ENCODE data around the gene TMEM184B.
"Not testable (repeated sequence)": the region's sequence is repeated elsewhere in the genome, so short reads cannot be mapped to it uniquely, and the experiment has no call there.

Gene TMEM184B

DNA sequence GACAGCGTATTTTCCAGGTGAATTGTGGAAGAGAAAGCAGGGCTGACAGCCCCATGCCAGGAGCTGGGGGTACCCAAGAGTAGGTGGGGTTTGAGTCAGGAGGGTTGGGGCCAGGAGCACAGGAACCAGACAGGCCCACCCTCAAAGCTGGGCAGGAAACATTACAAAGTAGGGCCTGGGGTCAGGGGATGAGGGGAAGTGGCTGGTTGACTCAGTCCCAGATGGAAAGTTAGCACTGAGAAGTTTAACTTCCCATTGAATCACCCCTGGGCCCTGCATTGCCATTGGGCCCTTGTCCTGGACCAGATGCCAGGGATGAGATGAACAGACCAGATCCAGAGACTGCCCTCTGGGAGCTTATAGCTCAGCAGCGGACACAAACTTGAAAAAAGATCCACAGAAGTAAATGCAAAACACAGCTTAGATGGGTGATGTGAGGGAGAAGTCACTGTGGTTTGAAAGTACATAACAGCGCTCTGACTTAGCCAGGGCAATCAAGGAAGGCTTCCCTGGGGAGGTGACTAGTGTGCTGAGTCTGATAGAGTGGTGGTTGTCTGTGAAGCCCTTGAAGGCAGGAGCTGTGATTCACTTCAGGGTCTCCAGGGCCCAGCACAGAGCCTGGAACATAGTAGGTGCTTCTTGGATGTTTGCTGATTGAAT, 68.8 kb downstream of the TMEM184B start:
- DNase-seq (ENCODE audit: low read depth) = peak; percentile 72

DNA sequence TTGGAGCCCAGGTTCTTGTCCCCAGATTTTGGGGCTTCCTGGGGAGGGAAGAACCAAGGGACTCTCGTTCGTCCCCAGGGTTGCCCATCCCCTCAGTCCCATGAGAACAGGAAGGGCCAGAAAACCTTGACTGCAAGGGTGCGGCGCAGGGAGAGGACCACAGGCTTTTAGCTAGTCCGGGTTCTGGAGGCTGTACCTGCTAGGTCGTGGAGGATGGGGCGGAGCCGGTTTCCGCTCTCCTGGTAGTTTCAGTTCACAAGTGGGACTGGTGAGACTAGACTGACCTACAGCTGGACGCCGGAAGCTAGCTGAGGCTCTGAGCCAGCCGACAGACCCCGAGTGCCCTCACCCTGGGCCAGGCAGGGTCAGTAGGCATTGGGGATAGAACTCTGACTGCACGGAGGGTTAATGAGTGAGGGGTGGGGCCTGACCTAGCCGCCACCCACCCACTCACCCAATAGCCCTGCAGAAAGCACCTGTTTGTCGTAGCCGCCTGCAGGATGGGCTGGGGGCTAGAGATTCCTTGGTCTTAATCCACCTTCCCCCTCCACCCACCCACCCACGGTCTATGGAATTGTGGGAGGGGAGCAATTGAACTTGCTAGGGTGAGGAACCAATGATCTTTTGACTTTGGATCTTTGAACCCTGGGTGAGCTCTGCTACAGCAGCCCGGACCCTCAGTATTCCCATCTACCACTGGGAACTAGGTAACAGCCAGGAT, 69.6 kb downstream of the TMEM184B start:
- DNase-seq (ENCODE audit: low read depth) = peak; percentile 59

DNA sequence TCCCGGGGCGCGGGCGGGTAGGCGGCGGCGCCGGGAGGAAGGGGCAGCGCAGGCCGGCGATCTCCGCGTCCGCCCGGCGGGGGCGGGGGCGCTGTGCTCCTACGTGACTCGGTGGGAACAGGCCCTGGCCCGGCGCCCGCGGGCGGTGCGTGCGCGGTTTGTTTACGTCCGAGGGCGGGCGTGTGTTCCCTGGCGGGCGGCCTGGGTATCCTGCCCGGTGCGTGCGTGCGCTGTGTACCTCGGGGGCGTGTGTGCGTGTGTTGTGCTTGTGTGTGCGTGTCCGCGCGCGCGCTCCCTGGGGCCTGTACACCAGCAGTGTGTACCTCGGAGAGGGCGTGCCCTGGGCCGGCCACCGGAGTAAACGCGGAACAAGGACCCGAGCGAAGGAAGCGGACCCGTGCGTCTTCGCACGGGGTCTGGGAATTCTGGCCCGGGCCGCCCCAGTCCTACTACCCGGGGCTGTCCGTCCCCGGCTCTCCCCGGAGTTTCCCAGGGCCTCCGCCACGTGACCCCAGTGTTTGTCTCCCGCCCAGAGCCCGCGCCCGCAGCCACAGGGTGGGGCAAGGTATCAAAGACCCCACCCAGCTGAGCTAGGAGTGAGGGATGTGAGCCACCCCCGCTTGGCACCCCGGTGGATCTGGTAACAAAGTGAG, 70.2 kb downstream of the TMEM184B start:
- peak; percentile 87 for DNase-seq (ENCODE audit: low read depth)

DNA sequence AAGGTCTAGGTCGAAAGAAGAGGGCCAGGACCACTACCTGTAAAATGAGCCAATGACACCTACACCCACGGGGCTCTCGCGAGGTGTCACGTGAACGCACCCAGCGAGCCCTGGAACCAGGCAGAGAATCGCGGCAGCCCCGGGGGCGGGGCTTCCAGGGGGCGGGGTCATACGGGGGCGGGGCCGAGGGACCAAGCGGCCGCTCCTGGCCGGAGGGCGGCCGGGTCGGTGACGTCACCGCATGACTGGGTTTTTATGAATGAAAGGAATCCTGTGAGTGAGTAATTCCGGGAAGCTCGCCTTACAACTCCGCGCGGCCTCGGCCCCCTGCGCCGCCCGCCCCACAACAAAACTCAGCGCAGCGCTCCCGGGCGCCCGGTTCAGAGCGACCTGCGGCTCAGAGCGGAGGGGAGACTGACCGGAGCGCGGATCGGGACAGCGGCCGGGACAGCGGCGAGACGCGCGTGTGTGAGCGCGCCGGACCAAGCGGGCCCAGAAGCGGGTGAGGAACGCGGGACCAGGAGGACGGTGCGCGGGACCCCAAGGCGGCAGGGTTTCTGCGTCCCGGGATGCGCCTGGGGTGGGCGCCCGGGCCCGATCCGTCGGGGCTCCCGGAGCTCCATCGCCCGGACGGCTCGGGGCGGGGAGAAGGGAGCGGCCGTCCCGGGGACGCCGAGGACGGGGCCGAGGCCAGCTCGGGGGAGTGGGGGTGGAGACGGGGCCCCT, 70.9 kb downstream of the TMEM184B start, which contains the start of gene MAFF:
MAFF (plus strand) TSS at position 284 of the 726 bp plus-strand sequence. CDS start 11,860 bp downstream, outside the sequence.
- DNase-seq (ENCODE audit: low read depth) = peak; percentile 98

DNA sequence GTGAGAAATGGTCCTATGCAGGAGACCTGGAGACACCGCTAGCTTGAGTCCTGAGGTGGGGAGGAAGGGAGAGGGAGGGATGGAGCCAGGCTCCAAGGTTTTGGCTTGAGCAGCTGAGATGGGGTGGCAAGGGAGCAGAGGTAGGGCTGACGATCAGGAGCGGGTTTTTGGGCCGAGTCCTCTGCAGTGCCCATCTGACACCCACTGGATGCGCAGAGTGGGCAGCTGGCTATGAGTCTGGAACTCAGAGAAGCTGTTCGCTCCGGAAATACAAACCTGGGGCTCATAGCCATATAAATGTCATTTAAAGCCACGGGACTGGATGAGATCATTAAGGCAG, 71.5 kb downstream of the TMEM184B start:
- no peak for DNase-seq (ENCODE audit: low read depth)

DNA sequence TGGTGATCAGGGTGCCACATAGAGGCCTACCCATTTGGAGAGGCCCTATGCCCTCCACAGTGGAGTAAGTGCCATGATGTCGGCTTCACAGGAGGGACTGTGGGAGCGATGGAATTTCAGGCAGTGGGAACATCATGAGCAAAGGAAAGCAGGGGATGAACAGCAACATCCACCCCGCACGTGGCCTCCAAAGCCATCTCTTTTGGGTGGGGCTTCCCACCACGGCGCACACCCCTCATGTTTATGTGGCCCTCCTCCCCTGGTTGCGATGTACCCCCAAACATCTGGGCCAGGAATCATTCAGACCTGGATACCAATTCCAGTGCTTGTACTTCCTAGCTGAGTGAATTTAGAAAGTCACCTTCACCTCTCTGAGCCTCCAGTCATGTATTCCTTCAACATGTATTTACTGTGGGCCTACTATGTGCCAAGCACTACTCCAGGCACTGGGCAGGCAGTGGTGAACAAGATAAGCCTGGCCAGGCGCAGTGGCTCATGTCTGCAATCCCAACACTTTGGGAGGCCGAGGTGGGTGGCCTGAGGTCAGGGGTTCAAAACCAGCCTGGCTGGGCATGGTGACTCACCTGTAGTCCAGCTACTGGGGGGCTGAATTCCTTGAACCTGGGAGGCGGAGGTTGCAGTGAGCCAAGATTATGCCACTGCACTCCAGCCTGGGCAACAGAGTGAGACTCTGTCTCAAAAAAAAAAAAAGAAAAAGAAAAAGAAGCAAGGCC, 72.8 kb downstream of the TMEM184B start:
- no peak for DNase-seq (ENCODE audit: low read depth)

DNA sequence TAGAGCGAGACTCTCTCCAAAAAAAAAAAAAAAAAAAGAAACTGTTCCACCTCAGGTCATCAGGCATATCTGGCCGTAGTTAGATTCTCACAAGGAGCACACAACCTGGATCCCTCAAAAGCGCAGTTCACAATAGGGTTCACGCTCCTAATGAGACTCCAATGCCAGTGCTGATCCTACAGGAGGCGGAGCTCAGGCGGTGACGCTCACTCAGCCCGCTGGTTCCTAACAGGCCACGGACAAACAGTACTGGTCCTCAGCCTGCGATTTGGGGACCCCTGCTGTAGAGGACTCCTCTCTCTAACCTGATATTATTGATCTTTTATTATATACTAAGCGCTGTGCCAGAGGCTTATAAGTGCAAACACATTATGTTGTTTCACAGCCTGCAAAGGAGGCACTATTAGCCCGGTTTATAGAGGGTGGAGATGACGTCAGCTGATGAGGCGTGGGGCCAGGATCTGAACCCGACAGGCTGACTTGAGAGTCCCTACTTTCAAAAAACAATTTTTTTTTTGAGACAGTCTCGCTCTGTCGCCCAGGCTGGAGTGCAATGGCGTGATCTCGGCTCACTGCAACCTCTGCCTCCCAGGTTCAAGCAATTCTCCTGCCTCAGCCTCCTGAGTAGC, 75.9 kb downstream of the TMEM184B start:
- peak; percentile 56 for DNase-seq (ENCODE audit: low read depth)

DNA sequence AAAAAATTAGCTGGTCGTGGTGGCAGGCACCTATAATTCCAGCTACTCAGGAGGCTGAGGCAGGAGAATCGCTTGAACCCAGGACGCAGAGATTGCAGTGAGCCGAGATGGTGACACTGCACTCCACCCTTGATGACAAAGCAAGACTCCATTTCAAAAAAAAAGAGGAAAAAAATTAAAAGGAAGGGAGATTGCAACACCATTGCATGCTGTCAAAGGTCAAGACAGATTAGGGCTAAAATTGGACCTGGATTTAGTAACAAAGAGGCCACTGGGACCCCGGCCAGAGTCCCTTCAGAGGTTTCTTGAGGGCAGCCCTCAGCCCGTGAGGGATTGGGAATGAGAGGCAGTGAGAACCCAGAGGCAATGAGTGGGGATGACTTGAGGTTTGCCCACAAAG, 79.2 kb downstream of the TMEM184B start:
- DNase-seq (ENCODE audit: low read depth) = no peak

DNA sequence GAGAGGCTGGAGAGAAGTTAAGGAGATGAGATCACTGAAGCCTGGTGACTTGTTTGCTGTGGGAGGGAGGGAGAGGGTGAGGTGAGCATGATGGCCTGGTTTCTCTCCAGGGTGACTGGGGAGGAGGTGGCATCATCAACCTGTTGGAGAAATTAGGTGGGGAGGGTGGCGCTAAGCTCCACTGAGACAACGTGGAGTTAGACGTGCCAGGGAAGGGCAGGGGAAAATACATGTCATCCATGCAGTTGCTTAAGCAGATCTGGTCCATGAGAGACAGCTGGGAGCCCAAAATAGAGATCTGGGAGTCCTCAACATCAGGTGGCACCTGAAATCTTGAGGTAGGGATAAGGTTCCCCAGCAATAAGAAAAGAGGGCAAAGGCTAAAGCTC, 80.3 kb downstream of the TMEM184B start:
- DNase-seq (ENCODE audit: low read depth) = no peak

DNA sequence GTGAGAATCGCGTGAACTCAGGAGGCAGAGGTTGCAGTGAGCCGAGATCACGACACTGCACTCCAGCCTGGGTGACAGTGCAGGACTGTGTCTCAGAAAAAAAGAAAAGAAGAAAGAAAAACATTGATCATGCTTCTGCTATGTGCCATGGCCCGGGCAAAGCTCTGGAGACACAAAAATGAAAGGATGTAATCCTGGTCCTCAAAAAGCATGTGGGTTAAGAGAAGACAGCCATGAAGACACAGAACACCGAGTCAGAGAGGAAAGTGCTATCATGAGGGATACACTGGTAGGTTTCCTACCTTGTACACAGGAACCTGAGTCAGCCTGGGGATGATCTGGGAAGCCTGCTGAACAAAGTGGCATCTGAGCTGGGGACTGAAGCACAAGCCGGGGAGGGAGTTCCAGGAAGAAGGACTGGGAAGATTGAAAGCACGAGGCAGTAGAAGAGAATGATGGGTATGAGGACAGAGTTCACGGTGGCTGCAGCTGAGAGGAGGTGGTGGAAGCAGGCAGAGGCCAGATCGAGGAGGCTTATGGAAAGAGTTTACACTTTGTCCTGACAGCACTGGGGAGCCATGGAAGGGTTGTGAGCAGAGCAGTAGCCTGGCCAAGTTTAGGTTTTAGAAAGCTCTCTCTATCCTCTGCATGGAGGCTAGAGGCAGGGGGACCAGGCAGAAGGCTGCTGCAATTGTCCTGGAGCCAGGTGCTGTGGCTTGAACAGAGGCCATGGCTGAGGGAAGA, 80.9 kb downstream of the TMEM184B start:
- DNase-seq (ENCODE audit: low read depth) = no peak

DNA sequence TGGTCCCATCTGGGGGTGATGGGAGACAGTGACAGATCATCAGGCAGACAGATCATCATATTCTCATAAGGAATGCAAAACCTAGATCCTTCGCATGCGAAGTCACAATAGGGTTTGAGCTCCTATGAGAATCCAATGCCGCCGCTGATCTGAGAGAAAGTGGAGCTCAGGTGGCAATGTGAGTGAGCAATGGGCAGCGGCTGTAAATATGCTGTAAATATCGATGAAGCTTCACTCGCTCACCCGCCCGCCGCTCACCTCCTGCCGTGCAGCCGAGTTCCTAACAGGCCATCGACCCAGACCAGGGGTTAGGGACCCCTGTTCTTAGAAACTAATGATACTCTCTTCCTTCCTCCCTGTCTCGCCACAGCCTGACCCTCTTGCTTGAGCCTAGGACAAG, 81.8 kb downstream of the TMEM184B start:
- no peak for DNase-seq (ENCODE audit: low read depth)

DNA sequence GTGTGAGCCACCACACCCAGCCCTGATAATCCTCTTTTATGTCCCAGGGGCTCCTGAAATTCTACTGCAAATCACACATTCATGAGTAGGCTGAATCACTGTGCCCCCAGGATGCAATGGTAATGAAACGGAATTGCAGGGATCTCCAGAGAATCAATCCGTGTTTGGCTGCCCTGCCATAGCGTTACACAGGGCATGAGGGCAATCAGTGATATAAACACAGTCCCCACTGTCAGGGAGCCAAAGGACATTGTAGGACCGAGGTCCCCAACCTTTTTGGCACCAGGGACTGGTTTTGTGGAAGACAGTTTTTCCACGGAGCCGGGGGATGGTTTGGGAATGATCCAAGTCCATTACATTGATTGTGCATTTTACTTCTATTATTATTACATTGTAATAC, 82.2 kb downstream of the TMEM184B start:
- no peak for DNase-seq (ENCODE audit: low read depth)

DNA sequence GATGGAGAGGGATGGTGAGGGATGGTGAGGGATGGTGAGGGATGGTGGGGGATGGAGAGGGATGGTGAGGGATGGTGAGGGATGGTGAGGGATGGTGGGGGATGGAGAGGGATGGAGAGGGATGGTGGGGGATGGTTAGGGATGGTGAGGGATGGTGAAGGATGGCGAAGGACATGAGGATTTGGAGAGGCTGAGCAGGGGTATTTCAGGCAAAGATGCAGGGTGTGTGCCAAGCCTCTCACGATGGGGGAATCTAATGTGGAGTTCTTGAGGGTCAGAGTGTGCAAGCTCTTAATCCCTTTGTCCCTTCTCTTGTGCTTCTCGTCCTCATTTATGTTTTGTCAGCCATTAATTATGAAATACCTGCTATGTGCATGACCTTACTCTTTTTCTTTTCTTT, 83.7 kb downstream of the TMEM184B start:
- DNase-seq (ENCODE audit: low read depth) = no peak

DNA sequence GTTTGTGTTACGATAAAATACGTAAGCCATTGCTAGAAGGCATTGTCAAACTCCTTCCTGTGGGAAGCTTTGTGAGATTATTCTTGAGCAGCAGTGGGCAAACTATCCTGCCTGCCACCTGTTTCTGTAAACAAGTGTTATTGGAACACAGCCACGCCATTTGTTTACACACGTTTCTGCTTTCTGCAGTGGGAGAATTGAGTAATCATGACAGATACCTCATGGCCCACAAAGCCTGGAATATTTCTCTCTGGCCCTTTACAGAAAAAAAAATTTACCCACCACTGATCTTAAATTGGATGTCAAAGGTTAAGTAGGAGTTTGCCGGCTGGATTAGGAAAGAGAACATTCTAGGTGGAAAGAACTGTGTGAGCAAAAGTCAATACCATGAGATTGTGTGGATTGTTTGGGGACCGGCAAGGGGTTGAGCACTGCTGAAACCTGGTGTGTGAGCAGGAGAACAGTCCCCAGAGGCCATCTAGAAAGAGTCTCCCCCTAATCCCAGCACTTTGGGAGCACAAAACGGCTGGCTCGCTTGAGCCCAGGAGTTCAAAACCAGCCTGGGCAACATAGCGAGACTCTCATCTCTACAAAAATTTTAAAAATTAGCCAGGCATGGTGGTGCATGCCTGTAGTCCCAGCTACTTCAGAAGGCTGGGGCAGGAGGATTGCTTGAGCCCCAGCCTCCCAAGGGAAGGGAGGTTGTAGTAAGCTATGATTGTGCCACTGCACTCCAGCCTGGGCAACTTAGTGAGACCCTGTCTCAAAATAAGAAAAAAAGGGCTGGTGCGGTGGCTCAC, 85.2 kb downstream of the TMEM184B start:
- DNase-seq (ENCODE audit: low read depth) = no peak

DNA sequence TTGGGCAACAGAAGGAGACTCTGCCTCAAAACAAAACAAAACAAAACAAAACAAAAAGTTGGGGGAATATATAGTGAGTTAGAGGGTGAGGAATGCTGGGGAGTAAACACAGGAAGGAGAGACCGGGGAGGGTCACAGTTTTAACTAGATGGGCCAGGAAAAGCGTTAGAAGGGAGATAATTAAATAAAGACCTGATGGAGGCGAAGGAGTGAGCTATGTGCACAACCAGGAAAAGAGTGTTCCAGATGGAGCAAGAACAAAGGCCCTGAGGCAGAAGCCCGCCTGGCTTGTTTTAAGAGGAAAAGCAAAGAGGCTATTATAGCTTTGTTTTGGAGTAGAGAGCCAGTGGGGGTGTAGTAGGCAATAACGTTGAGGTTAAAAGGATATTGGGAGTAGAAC, 86.4 kb downstream of the TMEM184B start:
- DNase-seq (ENCODE audit: low read depth) = peak; percentile 69

DNA sequence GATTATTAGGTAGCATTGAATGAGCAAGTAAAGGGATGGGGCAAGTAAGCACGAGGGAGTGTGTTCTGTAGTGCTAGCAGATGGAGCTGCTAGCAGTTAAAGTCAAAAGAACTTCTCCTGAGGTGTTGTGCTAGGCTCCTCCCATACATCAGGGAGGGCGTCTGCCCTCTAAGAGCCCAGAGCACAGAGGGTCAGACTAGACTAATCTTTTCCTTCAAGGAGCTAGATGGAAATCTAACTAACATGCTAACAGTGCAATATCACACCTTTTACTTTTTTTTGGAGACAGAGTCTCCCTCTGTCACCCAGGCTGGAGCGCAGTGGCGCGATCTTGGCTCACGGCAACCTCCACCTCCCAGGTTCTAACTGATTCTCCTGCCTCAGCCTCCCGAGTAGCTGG, 88.0 kb downstream of the TMEM184B start:
- no peak for DNase-seq (ENCODE audit: low read depth)

DNA sequence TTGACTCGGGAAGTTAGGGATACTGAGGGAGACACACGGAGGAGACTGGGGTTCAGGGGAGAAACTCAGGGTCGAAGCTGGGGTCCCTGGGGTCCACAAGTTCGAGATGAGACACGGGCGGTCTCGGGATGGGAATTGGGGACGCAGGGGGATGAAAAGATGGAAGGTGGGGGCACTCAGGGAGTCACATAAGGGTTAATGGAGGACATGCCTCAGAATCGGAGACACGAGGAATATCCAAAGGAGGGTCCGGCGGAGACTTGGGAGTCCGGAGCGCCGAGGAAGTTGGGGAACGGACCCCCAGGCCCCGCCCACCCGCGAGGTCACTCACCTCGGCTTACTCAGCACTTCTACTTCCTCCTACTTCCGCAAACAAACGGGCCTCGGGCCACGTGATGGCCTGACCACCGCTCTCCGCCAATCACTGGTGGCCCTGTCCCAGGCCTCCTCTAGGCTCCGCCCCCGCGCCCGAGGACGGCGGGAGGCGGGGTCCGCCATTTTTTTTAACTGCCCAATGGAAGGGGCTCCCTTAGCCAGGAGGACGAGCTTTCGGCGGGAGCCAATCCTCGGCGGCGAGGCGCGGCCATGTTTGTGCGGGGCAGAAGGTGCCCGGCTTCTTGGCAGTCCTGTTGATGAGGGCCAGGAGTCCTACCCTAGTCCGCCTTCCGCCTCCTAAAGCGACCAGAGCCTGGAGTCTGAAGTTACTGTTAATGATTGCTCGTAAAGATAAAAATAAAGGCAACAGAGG, 91.2 kb downstream of the TMEM184B start, which contains the start of gene PLA2G6:
PLA2G6 (minus strand) TSS at position 378 of the 748 bp plus-strand sequence. CDS start 12,404 bp downstream, outside the sequence.
- DNase-seq (ENCODE audit: low read depth) = peak; percentile 99

DNA sequence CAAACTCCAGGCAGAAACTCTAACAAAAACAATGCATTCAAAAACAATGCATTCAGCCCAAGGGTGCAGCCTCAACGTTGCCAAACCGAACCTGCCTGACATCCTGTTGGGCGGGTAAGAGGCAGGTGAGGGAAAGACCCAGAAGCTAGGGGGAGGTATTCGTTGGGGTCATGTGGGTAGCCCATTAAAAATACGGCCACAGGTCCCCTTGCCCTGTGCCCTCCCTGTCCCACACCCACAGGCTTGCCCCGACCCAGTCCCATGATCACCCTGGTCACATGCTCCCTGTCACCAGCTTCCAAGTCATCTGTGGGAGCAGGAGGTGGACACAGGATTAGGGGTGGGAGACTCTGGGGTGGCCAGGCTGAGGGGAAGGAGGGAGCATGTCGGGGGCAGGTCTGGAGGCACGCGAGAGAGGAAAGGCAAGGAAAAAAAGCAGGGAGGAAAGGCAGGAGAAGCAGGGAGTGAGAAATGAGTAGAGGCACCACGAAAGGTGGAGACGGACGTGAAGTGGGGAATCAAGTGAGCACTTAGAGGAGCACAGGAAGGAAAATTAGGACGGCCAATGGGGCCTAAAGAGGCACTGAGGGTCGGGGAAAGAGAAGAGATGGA, 91.9 kb downstream of the TMEM184B start:
- DNase-seq (ENCODE audit: low read depth) = peak; percentile 27

DNA sequence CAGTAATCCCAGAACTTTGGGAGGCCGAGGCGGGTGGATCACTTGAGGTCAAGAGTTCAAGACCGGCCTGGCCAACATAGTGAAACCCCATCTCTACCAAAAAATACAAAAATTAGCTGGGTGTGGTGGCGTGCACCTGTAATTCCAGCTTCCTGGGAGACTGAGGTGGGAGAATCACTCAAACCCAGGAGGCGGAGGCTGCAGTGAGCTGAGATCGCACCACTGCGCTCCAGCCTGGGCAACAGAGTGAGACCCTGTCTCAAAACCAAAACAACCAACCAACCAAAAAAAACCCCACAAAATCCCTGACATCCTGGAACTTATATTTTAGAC, 94.2 kb downstream of the TMEM184B start:
- not testable (repeated sequence) for DNase-seq (ENCODE audit: low read depth)
